Natural killer cell treated with Interleukin-12 subunit alpha and Interleukin-12 subunit beta and Interleukin-15 and Interleukin-18, amount 100 ng/mL, for 72 hours (primary cell): ENCODE data around the gene ARHGAP26. TPM values are rescaled to one million over a fixed set of nuclear protein-coding genes. Genes with fewer than 3 reads are reported as not detected.

Source experiments
- ATAC-seq, 2 donors: fragments of 150-1000 bp; cut with Tn5 transposase in 1 of 2; sonication (Bioruptor Pico), chemical (Tn5 transposase) in 1 of 2; 2 replicates each; pipeline ENCODE4 v1.10.0; 2021
- DNase-seq: peaks from one replicate; pipeline ENCODE4 v3.0.0; 2022; ENCODE audit warnings: low spot score
- H3K27ac Mint-ChIP-seq, 2 donors: 1 replicate in 1 of 2; 2 replicates in 1 of 2; pipeline ENCODE4 v1.8.0; 2022; ENCODE audit warnings: mixed read lengths in 2 of 2, mild to moderate bottlenecking in 1 of 2, moderate library complexity in 1 of 2
- H3K27me3 Mint-ChIP-seq, 2 donors: 1 replicate in 1 of 2; 2 replicates in 1 of 2; pipeline ENCODE4 v1.8.0; 2022; ENCODE audit warnings: mixed read lengths in 2 of 2
- H3K36me3 Mint-ChIP-seq: one replicate; pipeline ENCODE4 v1.8.0; 2022; ENCODE audit warnings: mixed read lengths
- H3K4me1 Mint-ChIP-seq, 2 donors: 1 replicate in 1 of 2; 2 replicates in 1 of 2; pipeline ENCODE4 v1.8.0; 2022; ENCODE audit warnings: low read depth in 2 of 2, mixed read lengths in 2 of 2, mild to moderate bottlenecking in 1 of 2
- H3K4me3 Mint-ChIP-seq: one replicate; pipeline ENCODE4 v1.8.0; 2022; ENCODE audit warnings: mixed read lengths
- H3K9me3 Mint-ChIP-seq: 2 replicates; pipeline ENCODE4 v1.8.0; 2022; ENCODE audit warnings: mixed read lengths
- total RNA-seq, 2 donors: library from RNA; stranded (reverse); gene quantifications; one replicate each; pipeline ENCODE4 v1.2.3, GENCODE V29; 2022

ARHGAP26 gene
- total RNA-seq, 2 donors from 2014 or later, result 109 to 110 TPM

- Mint-ChIP-seq H3K4me3 (no peak overlapping the region), H3K36me3 (peaks cover 4% of the 10 kb centered on the region)
These were observed 488.5 kb downstream of the ARHGAP26 start for GRCh38 chr5:143258559-143259253.

DNA sequence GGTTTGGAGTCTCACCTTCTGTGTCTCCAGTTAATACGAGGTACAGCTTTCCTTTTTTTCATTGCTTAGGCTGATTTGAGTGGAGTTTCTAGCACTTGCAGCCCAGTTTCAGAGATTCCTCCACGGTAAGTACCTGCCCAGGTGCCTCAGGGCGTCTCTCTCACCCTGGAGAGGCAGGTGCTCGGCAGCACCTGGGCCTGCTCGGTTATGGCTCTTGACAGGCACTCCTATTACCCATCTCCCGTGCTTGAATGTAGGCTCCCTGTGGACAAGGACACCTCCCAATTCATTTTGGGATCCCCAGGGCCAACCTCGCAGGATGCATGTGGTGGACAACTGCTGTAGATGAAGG is 489.1 kb downstream of the ARHGAP26 start:
- peaks cover 4% of the 10 kb centered on the region for H3K36me3 Mint-ChIP-seq
- DNase-seq (no peak), ATAC-seq (no peak)
- peaks cover 19 to 37% of the 10 kb centered on the region in 2 donors for H3K4me1 Mint-ChIP-seq
- no peaks in the 10 kb centered on the region for H3K27me3 Mint-ChIP-seq
- H3K27ac Mint-ChIP-seq, result peak overlapping the region in 1 of 2 donors; percentile 44
- no peak overlapping the region for H3K4me3 Mint-ChIP-seq
- peaks cover 4% of the 10 kb centered on the region for H3K9me3 Mint-ChIP-seq

More at GRCh38 chr5:143258559-143259253, 488.5 kb downstream of the ARHGAP26 start:
- no peaks in the 10 kb centered on the region for H3K27me3 Mint-ChIP-seq
- peaks cover 4% of the 10 kb centered on the region for H3K9me3 Mint-ChIP-seq
- H3K27ac Mint-ChIP-seq, result peak overlapping the region in 1 of 2 donors; percentile 73
- no peak for DNase-seq
- ATAC-seq, result no peak
- H3K4me1 Mint-ChIP-seq, result peaks cover 19 to 36% of the 10 kb centered on the region in 2 donors

- DNase-seq (no peak), ATAC-seq (peak; percentile 82 to 90)
- peaks cover 25 to 43% of the 10 kb centered on the region in 2 donors for H3K4me1 Mint-ChIP-seq
- H3K4me3 Mint-ChIP-seq, result peak overlapping the region; percentile 59
- peaks cover 12% of the 10 kb centered on the region for H3K36me3 Mint-ChIP-seq
- H3K27me3 Mint-ChIP-seq, result no peaks in the 10 kb centered on the region
- H3K9me3 Mint-ChIP-seq, result peaks cover 10% of the 10 kb centered on the region
- peak overlapping the region; percentile 77 to 86 for H3K27ac Mint-ChIP-seq
These were observed 491.7 kb downstream of the ARHGAP26 start for GRCh38 chr5:143261748-143262392.

- Mint-ChIP-seq H3K36me3 (peaks cover 16% of the 10 kb centered on the region), H3K9me3 (peaks cover 10% of the 10 kb centered on the region), H3K4me3 (peak overlapping the region; percentile 59), H3K27me3 (no peaks in the 10 kb centered on the region), H3K27ac (peak overlapping the region; percentile 77 to 86), H3K4me1 (peaks cover 25 to 43% of the 10 kb centered on the region in 2 donors)
- ATAC-seq, result peak; percentile 82 to 86
- DNase-seq, result no peak
These were observed 492.4 kb downstream of the ARHGAP26 start for GRCh38 chr5:143262393-143263174.

DNA sequence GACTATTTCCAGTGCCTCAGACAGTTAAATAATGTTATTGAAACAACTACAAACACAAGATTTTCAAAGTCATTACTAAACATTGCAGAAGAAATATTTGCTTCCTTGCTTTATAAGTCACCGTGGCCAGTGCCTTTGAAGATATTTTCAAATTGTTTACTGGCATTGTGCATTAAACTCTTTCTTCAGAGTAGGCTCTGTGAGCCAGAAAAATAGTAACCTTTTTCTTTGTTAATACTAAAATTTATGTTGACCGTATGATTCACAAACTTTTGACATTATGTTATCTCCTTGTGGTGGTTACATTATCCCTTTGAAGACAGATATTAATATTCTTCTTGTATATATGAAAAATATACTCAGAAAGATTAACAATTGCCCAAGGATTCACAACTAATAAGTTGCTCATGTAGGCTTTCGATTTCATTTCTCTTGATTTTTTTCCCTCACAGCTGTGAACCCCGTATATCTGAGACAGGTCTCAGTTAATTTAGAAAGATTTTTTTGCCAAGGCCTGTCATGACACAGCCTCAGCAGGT is 493.2 kb downstream of the ARHGAP26 start:
- H3K27ac Mint-ChIP-seq, result peak overlapping the region; percentile 28 to 86
- no peaks in the 10 kb centered on the region for H3K27me3 Mint-ChIP-seq
- peaks cover 10% of the 10 kb centered on the region for H3K9me3 Mint-ChIP-seq
- no peak for DNase-seq
- peak overlapping the region; percentile 35 for H3K4me3 Mint-ChIP-seq
- H3K36me3 Mint-ChIP-seq, result peaks cover 24% of the 10 kb centered on the region
- peaks cover 25 to 41% of the 10 kb centered on the region in 2 donors for H3K4me1 Mint-ChIP-seq
- no peak for ATAC-seq

DNA sequence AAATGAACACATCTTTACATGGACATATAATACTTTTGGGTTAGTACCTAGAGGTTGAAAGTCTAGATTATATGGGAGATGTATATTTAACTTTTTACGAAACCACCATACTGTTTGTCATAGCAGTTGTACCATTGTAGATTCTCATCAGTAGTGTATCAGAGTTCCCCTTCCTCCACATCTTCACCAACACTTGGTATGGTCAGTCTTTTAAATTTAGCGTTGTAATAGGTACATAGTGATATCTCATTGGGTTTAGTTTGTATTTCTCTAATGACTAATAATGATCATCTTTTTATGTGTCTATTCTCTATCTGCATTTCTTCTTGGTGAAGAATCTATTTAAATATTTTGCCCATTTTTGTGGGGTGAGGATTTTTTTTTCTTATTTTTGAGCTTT is 495.8 kb downstream of the ARHGAP26 start:
- peaks cover 24 to 31% of the 10 kb centered on the region in 2 donors for H3K4me1 Mint-ChIP-seq
- DNase-seq (no peak), ATAC-seq (no peak)
- peaks cover 37% of the 10 kb centered on the region for H3K36me3 Mint-ChIP-seq
- no peak overlapping the region for H3K27ac Mint-ChIP-seq
- H3K27me3 Mint-ChIP-seq, result no peaks in the 10 kb centered on the region
- H3K9me3 Mint-ChIP-seq, result peaks cover 13% of the 10 kb centered on the region
- no peak overlapping the region for H3K4me3 Mint-ChIP-seq

DNA sequence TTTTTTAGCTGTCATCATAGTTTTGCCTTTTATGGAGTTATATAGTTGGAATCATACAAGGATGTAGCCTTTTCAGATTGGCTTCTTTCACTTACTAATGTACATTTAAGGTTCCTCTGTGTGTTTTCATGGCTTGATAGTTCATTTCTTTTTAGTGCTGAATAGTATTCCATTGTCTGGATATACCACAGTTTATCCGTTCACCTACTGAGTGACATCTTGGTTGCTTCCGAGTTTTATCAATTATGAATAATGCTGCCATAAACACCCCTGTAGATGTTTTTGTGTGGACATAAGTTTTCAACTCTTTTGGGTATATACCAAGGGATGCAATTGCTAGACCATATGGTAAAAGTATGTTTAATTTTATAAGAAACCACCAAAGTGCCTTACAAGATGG is 497.0 kb downstream of the ARHGAP26 start:
- Mint-ChIP-seq H3K27ac (no peak overlapping the region), H3K36me3 (peaks cover 34% of the 10 kb centered on the region), H3K4me3 (no peak overlapping the region), H3K4me1 (peaks cover 18 to 19% of the 10 kb centered on the region in 2 donors), H3K27me3 (no peaks in the 10 kb centered on the region), H3K9me3 (peaks cover 9% of the 10 kb centered on the region)
- ATAC-seq (no peak), DNase-seq (no peak)

GRCh38 chr5:143268388-143268787 is 498.2 kb downstream of the ARHGAP26 start:
- H3K4me1 Mint-ChIP-seq, result peaks cover 11 to 15% of the 10 kb centered on the region in 2 donors
- ATAC-seq, result no peak
- DNase-seq, result no peak
- peaks cover 32% of the 10 kb centered on the region for H3K36me3 Mint-ChIP-seq
- H3K4me3 Mint-ChIP-seq, result no peak overlapping the region
- no peak overlapping the region for H3K27ac Mint-ChIP-seq
- H3K27me3 Mint-ChIP-seq, result no peaks in the 10 kb centered on the region
- H3K9me3 Mint-ChIP-seq, result peaks cover 9% of the 10 kb centered on the region

DNA sequence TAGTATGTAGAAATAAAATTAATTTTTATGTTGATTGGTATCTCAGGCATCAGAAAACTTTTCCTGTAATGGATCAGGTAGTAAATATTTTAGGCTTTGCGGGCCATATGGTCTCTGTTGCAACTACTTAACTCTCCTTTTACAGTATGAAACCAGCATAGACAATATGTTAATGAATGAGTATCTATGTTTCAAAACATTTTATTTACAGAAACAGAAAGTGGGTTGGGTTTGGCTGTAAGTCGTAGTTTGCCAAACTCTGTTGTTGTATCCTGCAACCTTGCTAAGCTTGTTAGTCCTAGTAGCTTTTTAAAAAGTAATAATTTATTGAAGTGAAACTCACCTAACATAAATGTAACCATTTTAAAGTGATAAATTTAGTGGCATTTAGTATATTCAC is 501.3 kb downstream of the ARHGAP26 start:
- DNase-seq (no peak), ATAC-seq (no peak)
- peaks cover 15 to 22% of the 10 kb centered on the region in 2 donors for H3K4me1 Mint-ChIP-seq
- H3K9me3 Mint-ChIP-seq, result peaks cover 7% of the 10 kb centered on the region
- H3K36me3 Mint-ChIP-seq, result peaks cover 28% of the 10 kb centered on the region
- no peak overlapping the region for H3K27ac Mint-ChIP-seq
- H3K4me3 Mint-ChIP-seq, result no peak overlapping the region
- no peaks in the 10 kb centered on the region for H3K27me3 Mint-ChIP-seq

DNA sequence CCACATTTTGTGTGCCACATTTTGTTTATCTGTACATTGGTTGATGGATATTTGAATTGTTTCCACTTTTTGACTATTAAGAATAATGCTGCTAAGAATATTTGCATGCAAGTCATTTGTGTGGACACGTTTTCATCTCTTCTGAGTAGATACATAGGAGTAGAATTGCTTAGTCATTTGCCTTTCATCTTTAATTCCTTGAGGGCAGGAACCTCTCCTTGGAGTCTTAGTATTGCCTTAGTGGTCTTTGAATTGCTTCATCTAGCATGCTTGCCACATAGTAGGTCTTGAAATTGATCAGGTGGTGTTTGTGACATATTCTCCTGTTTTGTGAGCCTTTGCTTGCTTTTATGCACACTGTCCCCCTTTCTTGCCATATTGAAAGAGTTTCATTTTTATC is 504.8 kb downstream of the ARHGAP26 start:
- H3K4me1 Mint-ChIP-seq, result peaks cover 15 to 25% of the 10 kb centered on the region in 2 donors
- H3K9me3 Mint-ChIP-seq, result peaks cover 3% of the 10 kb centered on the region
- no peaks in the 10 kb centered on the region for H3K27me3 Mint-ChIP-seq
- no peak for ATAC-seq
- H3K36me3 Mint-ChIP-seq, result no peaks in the 10 kb centered on the region
- peak overlapping the region; percentile 18 to 74 for H3K27ac Mint-ChIP-seq
- H3K4me3 Mint-ChIP-seq, result peak overlapping the region; percentile 0
- no peak for DNase-seq

- DNase-seq (no peak), ATAC-seq (peak; percentile 44 to 56)
- Mint-ChIP-seq H3K4me3 (peak overlapping the region; percentile 18), H3K9me3 (peaks cover 3% of the 10 kb centered on the region), H3K27me3 (no peaks in the 10 kb centered on the region), H3K4me1 (peaks cover 15 to 26% of the 10 kb centered on the region in 2 donors), H3K27ac (peak overlapping the region; percentile 18 to 74), H3K36me3 (no peaks in the 10 kb centered on the region)
These were observed 505.6 kb downstream of the ARHGAP26 start for GRCh38 chr5:143275512-143276363.

GRCh38 chr5:143277536-143277935 is 507.4 kb downstream of the ARHGAP26 start:
- no peaks in the 10 kb centered on the region for H3K36me3 Mint-ChIP-seq
- H3K4me3 Mint-ChIP-seq, result no peak overlapping the region

More at GRCh38 chr5:143277536-143277935, 507.4 kb downstream of the ARHGAP26 start:
- ATAC-seq (no peak), DNase-seq (no peak)
- Mint-ChIP-seq H3K4me1 (peaks cover 15 to 26% of the 10 kb centered on the region in 2 donors), H3K27ac (no peak overlapping the region), H3K27me3 (no peaks in the 10 kb centered on the region), H3K9me3 (peaks cover 3% of the 10 kb centered on the region)
